HepG2 (cell line): Measurements from ENCODE around the gene NFKBIA. TPM values are rescaled to one million over a fixed set of nuclear protein-coding genes. Genes with fewer than 3 reads are reported as not detected.

Experiments used
- AFF4 ChIP-seq: sonication (generic); formaldehyde crosslinking; IDR thresholded peaks from 2 replicates; pipeline ENCODE4 v1.4.0; 2020; ENCODE audit warnings: missing genetic modification reagents
- BATF2 ChIP-seq: sonication (generic); formaldehyde crosslinking; IDR thresholded peaks from 2 replicates; pipeline ENCODE4 v1.8.0; 2022; ENCODE audit warnings: mild to moderate bottlenecking, missing genetic modification reagents, moderate library complexity
- BHLHE40 ChIP-seq: IDR thresholded peaks from 2 replicates; pipeline ENCODE4 v1.6.1; 2011; ENCODE audit warnings: low read length, improper control_type of control experiment
- CEBPG ChIP-seq: IDR thresholded peaks from 2 replicates; pipeline ENCODE4 v1.6.1; 2016
- EED ChIP-seq: sonication (generic); formaldehyde crosslinking; IDR thresholded peaks from 2 replicates; pipeline ENCODE4 v1.5.0; 2020; ENCODE audit warnings: mild to moderate bottlenecking, missing genetic modification reagents
- HNRNPH1 ChIP-seq: fragments of 200-400 bp; formaldehyde crosslinking; optimal IDR thresholded peaks from 2 replicates; pipeline ENCODE3; 2017; ENCODE audit warnings: mild to moderate bottlenecking, low read depth, low read length
- MTA1 ChIP-seq: sonication (generic); formaldehyde crosslinking; IDR thresholded peaks from 2 replicates; pipeline ENCODE4 v1.4.0; 2020; ENCODE audit warnings: missing genetic modification reagents, mild to moderate bottlenecking, borderline replicate concordance
- MZF1 ChIP-seq: sonication (generic); formaldehyde crosslinking; IDR thresholded peaks from 2 replicates; pipeline ENCODE4 v1.8.1; 2023; ENCODE audit warnings: mild to moderate bottlenecking, missing genetic modification reagents, borderline replicate concordance
- PCBP2 ChIP-seq: fragments of 200-400 bp; formaldehyde crosslinking; optimal IDR thresholded peaks from 2 replicates; pipeline ENCODE3; 2018; ENCODE audit warnings: low read length, low read depth; ENCODE audit not compliant: poor library complexity, severe bottlenecking
- PREB ChIP-seq: sonication (generic); formaldehyde crosslinking; IDR thresholded peaks from 2 replicates; pipeline ENCODE4 v1.4.0; 2020; ENCODE audit warnings: missing genetic modification reagents
- RFXANK ChIP-seq: IDR thresholded peaks from 2 replicates; pipeline ENCODE4 v1.6.1; 2016
- SMYD3 ChIP-seq: sonication (generic); formaldehyde crosslinking; IDR thresholded peaks from 2 replicates; pipeline ENCODE4 v1.8.1; 2023; ENCODE audit warnings: mild to moderate bottlenecking, missing genetic modification reagents
- TBX2 ChIP-seq: sonication (generic); formaldehyde crosslinking; IDR thresholded peaks from 2 replicates; pipeline ENCODE4 v1.5.0; 2020; ENCODE audit warnings: missing genetic modification reagents, mild to moderate bottlenecking, borderline replicate concordance
- TFAP4 ChIP-seq: sonication (generic); IDR thresholded peaks from 2 replicates; pipeline ENCODE4 v1.6.1; 2016; ENCODE audit warnings: low read depth, borderline replicate concordance
- TOE1 ChIP-seq: sonication (generic); formaldehyde crosslinking; IDR thresholded peaks from 2 replicates; pipeline ENCODE4 v1.4.0; 2020; ENCODE audit warnings: mild to moderate bottlenecking, missing genetic modification reagents
- ZBTB44 ChIP-seq: sonication (generic); formaldehyde crosslinking; IDR thresholded peaks from 2 replicates; pipeline ENCODE4 v1.4.0; 2020; ENCODE audit warnings: missing genetic modification reagents
- ZNF784 ChIP-seq: sonication (generic); formaldehyde crosslinking; IDR thresholded peaks from 2 replicates; pipeline ENCODE4 v1.5.1; 2020; ENCODE audit warnings: missing genetic modification reagents, mild to moderate bottlenecking, borderline replicate concordance
- ZSCAN9 ChIP-seq: IDR thresholded peaks from 2 replicates; pipeline ENCODE4 v1.6.1; 2016; ENCODE audit warnings: borderline replicate concordance
- polyA plus RNA-seq, 8 experiments: library from polyadenylated mRNA; depleted of rRNA in 3 of 8; stranded (reverse) in 7 of 8; unstranded in 1 of 8; fragments of >200 nt; fragmentation: Illumina TruSeq in 4 of 8; extraction: Trizol in 4 of 8; gene quantifications; 2 replicates each; pipeline versions ENCODE4 v1.2.1 to v1.2.3, GENCODE V29; 2011 to 2016; ENCODE audit warnings: low read depth in 4 of 8, missing spikeins in 1 of 8, mixed read lengths in 1 of 8; ENCODE audit not compliant: insufficient read depth in 1 of 8
- total RNA-seq, 5 experiments: library from RNA; depleted of rRNA; stranded (reverse); fragments of >200 nt; fragmentation: Illumina TruSeq; extraction: Trizol; gene quantifications; 2 replicates each; pipeline ENCODE4 v1.2.3, GENCODE V29; 2016; ENCODE audit warnings: low read depth in 1 of 5

The NFKBIA gene
- total and polyA plus RNA-seq, 2 of the 13 experiments (the other 11 are each of a cell fraction or from before 2014, with no cell fraction given), result 197 to 319 TPM

GRCh38 chr14:35404449-35405303, at the start of gene NFKBIA (continued):
- peak; percentile 97 for TF ChIP-seq MTA1
- peak; percentile 83 for TF ChIP-seq HNRNPH1
- TF ChIP-seq PREB (CRISPR knock-in tag), result no peak; the same call in none of the 2 replicates
- peak; percentile 54 for TF ChIP-seq TBX2
- peak; percentile 32; the same call in 1 of the 2 replicates for TF ChIP-seq RFXANK (CRISPR knock-in tag)
- TF ChIP-seq PCBP2, result peak; percentile 87
- peak; percentile 96 for TF ChIP-seq TOE1
- TF ChIP-seq ZBTB44 (CRISPR knock-in tag), result peak; percentile 93
- TF ChIP-seq TFAP4, result peak; percentile 59; the same call in 1 of the 2 replicates
- peak; percentile 86 for TF ChIP-seq ZNF784
- no peak; the same call in 1 of the 2 replicates for TF ChIP-seq MZF1
- TF ChIP-seq AFF4 (CRISPR knock-in tag), result peak; percentile 95; the same call in 1 of the 2 replicates
- TF ChIP-seq ZSCAN9 (CRISPR knock-in tag), result peak; percentile 92; the same call in 1 of the 2 replicates
- peak; percentile 63 for TF ChIP-seq CEBPG (CRISPR knock-in tag)
- TF ChIP-seq BATF2 (CRISPR knock-in tag), result no peak
- TF ChIP-seq BHLHE40, result peak; percentile 49
- peak; percentile 94; the same call in 1 of the 2 replicates for TF ChIP-seq EED (CRISPR knock-in tag)
- no peak; the same call in 1 of the 2 replicates for TF ChIP-seq SMYD3 (CRISPR knock-in tag)
